ENCODE data around the gene MN1.

Gene MN1

DNA sequence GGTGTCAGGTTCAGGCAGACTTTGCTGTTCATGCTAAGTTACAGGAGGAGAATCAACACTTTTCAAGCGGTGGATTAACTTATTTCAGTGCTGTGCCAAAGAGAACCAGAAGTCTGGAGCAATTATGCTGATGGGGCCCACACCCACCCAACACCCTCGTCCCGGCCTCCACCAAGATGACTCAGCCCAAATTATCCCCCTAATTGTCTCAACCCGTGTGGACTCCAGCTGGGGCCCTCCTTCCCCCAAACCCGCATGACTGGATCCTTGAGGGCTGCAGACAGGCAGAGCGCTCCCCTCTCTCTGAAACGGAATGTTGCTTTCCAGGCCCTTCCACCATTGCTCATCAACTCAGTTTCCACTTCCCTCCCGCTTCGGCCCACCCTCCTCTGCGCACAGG lies 34.6 kb upstream of the MN1 start:
- TF ChIP-seq ZNF274 (IDR thresholded peaks at IDR 0.05; ENCODE audit: low read depth, low read length): no peak
- H3K4me3 ChIP-seq (ENCODE audit: low read length): no peak overlapping the region

DNA sequence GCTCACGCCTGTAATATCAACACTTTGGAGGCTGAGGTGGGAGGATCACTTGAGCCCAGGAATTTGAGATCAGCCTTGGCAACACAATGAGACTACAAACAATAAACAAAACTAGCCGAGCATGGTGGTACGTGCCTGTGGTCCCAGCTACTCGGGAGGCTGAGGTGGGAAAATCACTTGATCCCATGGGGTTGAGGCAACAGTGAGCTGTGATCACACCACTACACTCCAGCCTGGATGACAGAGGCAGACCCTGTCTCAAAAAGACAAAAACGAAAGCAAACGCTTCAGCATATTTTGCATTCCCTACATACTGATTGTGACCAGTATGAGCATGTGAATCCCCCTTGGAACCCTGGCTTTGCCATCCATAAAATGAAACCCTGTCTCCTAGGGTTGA lies 33.9 kb upstream of the MN1 start:
- no peak for TF ChIP-seq ZNF274 (IDR thresholded peaks at IDR 0.05; ENCODE audit: low read depth, low read length)

GRCh38 chr22:27834364-27835185 lies 33.0 kb upstream of the MN1 start:
- no peak for TF ChIP-seq ZNF274 (IDR thresholded peaks at IDR 0.05; ENCODE audit: low read depth, low read length)
- no peak overlapping the region for H3K4me3 ChIP-seq (ENCODE audit: low read length)

More for the DNA sequence above, 33.9 kb upstream of the MN1 start:
- no peak overlapping the region for H3K4me3 ChIP-seq (ENCODE audit: low read length)

- TF ChIP-seq ZNF274 (IDR thresholded peaks at IDR 0.05; ENCODE audit: low read depth, low read length): no peak
- no peak overlapping the region for H3K4me3 ChIP-seq (ENCODE audit: low read length)
Measured at GRCh38 chr22:27833803-27834202, 32.2 kb upstream of the MN1 start.

DNA sequence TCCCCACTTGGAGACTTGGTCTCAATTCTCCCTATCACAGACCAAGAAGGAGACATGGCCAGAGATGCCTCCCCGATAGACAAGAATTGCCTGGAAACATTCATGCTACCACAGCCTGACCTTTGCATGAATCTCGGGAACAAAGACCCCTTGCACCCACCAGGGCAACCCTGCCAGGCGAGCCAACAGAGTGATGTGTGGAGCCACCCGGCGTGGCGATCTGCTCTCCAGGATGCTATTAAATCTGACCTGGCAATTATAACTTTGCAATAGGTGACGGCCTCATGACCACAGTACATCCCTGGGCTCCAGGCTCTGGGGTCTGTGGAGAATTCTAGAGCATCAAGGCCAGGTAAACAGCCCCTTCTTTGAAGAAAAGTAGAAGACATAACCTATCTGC lies 31.1 kb upstream of the MN1 start:
- no peak overlapping the region for H3K4me3 ChIP-seq (ENCODE audit: low read length)
- TF ChIP-seq ZNF274 (IDR thresholded peaks at IDR 0.05; ENCODE audit: low read depth, low read length): no peak

- H3K4me3 ChIP-seq (ENCODE audit: low read length): no peak overlapping the region
- no peak for TF ChIP-seq ZNF274 (IDR thresholded peaks at IDR 0.05; ENCODE audit: low read depth, low read length)
Measured at GRCh38 chr22:27829620-27830019, 28.1 kb upstream of the MN1 start.

DNA sequence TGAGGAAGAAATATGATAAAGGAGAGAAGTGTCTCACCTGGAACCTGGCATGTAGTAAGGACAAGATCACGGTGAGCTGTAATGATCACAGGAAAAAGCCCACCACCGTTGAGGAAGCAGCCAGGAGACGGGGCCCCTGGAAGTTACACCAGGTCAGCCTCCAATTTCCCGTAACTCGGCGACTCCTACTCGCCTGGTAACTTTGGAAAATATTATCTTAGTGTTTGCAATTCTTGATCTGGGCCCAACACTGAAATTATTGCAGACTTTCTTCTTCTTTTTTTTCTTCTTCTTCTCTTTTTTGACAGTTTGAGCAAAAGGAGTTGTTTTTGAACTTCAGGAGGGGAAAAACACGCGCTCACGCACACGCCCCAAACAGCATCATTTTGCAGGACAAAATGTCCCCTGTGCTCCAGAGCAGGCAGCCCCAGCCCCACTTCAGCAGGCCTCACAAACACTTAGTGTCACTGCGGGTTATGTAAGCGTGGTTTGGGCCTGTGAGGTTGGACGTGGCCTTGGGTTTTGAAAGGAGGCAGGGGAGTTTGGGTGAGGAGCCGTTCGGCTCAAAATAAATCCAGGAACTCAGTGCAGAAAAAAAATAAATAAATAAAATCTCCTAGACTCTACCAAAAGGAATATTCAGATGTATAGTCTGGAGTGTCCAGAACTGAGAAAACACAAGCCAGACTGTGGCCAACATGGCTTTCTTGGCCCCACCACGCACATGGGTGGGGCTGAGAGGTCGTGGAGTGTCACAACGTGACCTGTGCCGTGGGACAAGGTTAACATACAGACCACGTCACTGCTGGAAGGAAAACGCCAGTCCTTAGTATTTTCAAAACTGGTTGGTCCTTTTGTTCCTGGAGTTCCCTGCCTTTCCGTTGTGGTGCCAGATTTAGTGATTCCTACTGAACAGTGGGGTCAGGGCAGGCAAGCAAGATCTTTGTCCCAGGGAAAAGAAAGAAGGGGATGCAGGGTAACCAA lies 26.3 kb upstream of the MN1 start:
- TF ChIP-seq ZNF274 (IDR thresholded peaks at IDR 0.05; ENCODE audit: low read depth, low read length): no peak
- H3K4me3 ChIP-seq (ENCODE audit: low read length): no peak overlapping the region

DNA sequence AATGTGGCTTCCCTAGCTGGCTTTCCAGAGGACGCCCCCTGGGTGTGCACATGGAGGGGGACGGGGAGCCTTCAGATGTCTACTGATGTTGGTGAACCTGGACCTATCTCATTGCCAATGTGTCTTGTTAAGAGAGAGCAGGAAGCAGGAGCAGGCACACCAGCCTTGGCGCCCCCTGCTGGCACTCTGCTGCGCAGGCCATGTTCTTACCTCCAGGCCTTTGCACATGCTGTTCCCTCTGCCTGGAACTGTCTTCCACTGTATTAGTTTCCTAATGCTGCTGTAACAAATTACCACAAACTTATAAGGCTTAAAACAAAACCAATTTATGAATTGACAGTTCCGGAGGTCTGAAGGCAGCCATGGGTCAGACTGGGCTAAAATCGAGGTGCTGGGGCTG lies 23.6 kb upstream of the MN1 start:
- no peak overlapping the region for H3K4me3 ChIP-seq (ENCODE audit: low read length)
- no peak for TF ChIP-seq ZNF274 (IDR thresholded peaks at IDR 0.05; ENCODE audit: low read depth, low read length)

GRCh38 chr22:27823221-27823620 lies 21.7 kb upstream of the MN1 start:
- no peak for TF ChIP-seq ZNF274 (IDR thresholded peaks at IDR 0.05; ENCODE audit: low read depth, low read length)
- H3K4me3 ChIP-seq (ENCODE audit: low read length): no peak overlapping the region

DNA sequence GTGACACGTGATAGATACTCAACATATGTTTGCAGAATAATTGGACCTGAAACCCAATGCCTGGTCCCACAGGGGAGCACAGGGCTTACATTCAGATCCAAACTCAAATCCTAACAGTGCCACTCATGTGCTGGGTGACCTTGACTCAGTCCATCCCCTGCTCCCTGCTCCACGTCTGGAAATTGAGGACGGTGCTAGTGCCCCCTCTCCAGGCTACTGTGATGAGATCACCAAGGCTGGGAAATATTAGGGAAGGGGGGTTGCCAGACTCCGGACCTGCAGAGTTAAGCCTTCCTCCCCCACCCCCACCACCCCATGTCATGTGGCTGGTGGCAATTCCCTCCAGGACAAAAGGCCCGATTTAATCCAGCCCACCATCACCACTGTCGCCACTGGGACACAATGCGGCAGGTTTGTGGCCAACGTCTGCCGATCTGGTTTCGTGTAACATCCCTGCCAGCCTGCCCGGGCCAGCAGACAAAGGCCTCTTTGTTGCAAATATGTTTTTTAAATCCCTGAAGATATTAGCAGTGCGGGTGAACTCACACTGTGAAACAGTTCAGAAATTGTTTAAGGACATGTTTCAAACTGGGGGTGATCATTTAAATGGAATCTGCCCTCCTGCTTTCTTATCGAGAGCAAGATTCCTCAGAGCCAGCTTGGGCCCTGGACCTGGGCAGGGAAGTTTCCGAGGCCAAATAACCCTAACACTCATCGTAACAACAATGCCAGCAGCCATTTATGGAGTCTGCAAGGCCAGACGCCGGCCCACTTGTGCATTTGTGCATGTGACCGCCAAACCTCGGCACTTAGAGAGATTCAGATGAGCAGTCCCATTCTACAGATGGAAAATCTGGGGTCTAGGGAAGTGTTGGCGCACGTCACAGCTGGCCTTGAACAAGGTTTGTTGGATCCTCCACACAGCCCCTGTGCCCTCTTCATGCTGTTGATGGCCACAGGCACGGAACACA lies 19.6 kb upstream of the MN1 start:
- no peak for TF ChIP-seq ZNF274 (IDR thresholded peaks at IDR 0.05; ENCODE audit: low read depth, low read length)
- H3K4me3 ChIP-seq (ENCODE audit: low read length): no peak overlapping the region

DNA sequence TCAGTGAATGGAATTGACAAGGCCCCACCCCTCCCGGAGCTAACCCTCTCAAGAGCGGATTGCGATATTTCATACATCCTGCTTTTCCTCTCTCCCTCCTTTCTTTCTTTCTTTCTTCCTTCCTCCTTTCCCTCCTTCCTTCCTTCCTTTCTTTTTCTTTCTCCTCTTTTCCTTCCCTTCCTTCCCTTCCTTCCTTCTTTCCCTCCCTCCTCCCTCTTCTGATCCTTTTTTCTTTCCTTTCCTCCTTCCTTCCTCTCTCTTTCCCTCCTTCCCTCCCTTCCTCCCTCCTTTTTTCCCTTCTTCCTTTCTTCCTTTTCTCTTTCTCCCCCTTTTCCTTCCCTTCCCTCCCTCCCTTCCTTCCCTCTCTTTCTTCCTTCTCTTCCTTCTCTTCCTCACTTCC lies 15.0 kb upstream of the MN1 start:
- H3K4me3 ChIP-seq (ENCODE audit: low read length): no peak overlapping the region
- no peak for TF ChIP-seq ZNF274 (IDR thresholded peaks at IDR 0.05; ENCODE audit: low read depth, low read length)

DNA sequence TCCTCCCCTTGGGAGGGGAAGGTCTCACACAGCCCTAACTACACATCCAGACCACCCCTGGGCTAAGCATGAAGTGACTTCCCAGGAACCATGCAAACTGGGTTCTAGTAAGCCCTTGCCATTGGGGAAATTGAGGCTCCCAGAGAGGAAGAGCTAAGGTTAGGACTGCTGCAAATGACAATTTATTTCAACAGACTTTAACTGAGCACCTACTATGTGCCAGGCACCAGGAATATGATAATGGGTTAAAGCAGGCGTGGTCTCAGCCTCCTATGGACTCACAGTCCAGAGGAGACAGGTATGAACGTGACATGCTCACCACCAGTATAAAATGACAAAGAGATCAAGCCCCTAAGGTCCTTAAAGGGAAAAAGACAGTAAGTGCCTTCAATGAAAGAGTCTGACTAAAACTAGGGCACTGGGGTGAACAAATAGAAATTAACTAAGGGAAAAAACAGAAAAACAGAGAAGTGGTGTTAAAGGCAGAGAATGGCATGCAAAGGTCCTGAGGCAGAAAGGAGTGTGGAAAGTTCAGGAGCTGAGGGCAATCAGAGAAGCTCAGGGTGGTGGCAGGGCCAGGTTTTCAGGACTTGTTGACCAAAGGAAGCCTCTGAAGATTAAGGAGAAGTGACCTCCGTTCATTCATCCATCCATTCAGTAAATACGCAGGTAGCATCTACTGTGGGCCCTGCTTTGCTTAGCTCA lies 14.4 kb upstream of the MN1 start:
- TF ChIP-seq ZNF274 (IDR thresholded peaks at IDR 0.05; ENCODE audit: low read depth, low read length): no peak
- H3K4me3 ChIP-seq (ENCODE audit: low read length): no peak overlapping the region

DNA sequence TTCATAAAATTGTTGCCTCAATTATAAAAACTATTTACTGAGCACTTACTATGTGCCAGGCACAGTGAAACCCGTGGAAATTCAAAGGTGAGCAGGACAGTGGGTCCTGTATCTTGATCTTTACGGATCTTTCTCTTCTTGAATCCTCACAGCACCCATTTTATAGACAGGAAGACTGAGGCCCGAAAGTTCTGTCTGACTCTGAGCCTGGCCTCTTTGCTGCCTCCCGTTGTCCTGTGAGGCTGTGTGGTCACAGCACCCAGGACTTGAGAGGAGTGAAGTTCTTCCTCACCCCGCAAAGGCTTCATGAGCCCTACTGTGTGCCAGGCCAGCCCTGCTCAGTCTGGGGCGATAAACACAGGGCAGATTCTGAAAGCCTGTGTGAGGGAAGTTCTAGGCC lies 13.4 kb upstream of the MN1 start:
- no peak for TF ChIP-seq ZNF274 (IDR thresholded peaks at IDR 0.05; ENCODE audit: low read depth, low read length)
- H3K4me3 ChIP-seq (ENCODE audit: low read length): no peak overlapping the region
